HepG2 (cell line): ENCODE results near the gene GH2. TPM values are rescaled to one million over a fixed set of nuclear protein-coding genes. Genes with fewer than 3 reads are reported as not detected.

Experiments
- ATAC-seq: fragments of 200-7000 bp; cut with Tn5 transposase; 3 replicates; pipeline ENCODE4 v1.9.1; 2020; ENCODE audit warnings: mild to moderate bottlenecking, moderate library complexity
- Bru-seq: library from RNA; stranded (reverse); fragments of 400-500 nt; gene quantifications from one replicate; lab custom pipeline; 2021; lab: Mats Ljungman, UMichigan
- BruChase-seq, 2 experiments: library from RNA; stranded (reverse); fragments of 400-500 nt; gene quantifications; one replicate each; lab custom pipeline; 2021; lab: Mats Ljungman, UMichigan
- BruUV-seq: library from RNA; stranded (reverse); fragments of 400-500 nt; replicated peaks from 2 replicates; lab custom pipeline; 2021; lab: Mats Ljungman, UMichigan
- CTCF ChIA-PET: fragments of 300-600 bp; formaldehyde crosslinking; extraction: SDS; loops from one replicate; lab custom pipeline; 2021; ENCODE audit warnings: low total read pairs, inconsistent platforms, low intra/inter-chr PET ratio; lab: Yijun Ruan, JAX
- POLR2A ChIA-PET: fragments of 350-600 bp; sonication (Branson Sonifier 250); formaldehyde crosslinking; loops from one replicate; lab custom pipeline; 2020; ENCODE audit warnings: antibody characterized with exemption, inconsistent platforms; lab: Yijun Ruan, JAX
- DNase-seq: peaks from one replicate; pipeline ENCODE4 v3.0.0-alpha.2; 2015; ENCODE audit warnings: low spot score
- FAIRE-seq: peaks from 3 replicates; lab custom pipeline; 2011; peaks lifted over from hg19 to GRCh38; lab: Jason Lieb, UNC
- H2AFZ ChIP-seq: one replicate; pipeline ENCODE4 v1.6.1; 2011; ENCODE audit warnings: low read length, inconsistent platforms
- H3K27ac ChIP-seq: fragments of 300-600 bp; 3 replicates; pipeline ENCODE4 v1.8.0; 2011; ENCODE audit warnings: mixed run types, mild to moderate bottlenecking, mixed read lengths, low read length, inconsistent platforms; ENCODE audit not compliant: insufficient read depth; ENCODE audit errors: extremely low read length
- H3K27me3 ChIP-seq, 2 experiments: fragments of 200-600 bp in 1 of 2; 2 replicates in 1 of 2; 3 replicates in 1 of 2; pipeline versions ENCODE4 v1.6.0 to v1.8.0; 2011; ENCODE audit warnings: low read length in 2 of 2, mild to moderate bottlenecking in 2 of 2, moderate library complexity in 2 of 2, inconsistent platforms in 1 of 2; ENCODE audit not compliant: insufficient read depth in 2 of 2, control insufficient read depth in 1 of 2
- H3K36me3 ChIP-seq, 2 experiments: fragments of 200-600 bp in 1 of 2; replicated peaks in 1 of 2; 2 replicates in 1 of 2; 3 replicates in 1 of 2; pipeline versions ENCODE4 v1.5.1 to v1.8.0; 2011; ENCODE audit warnings: low read length in 2 of 2, inconsistent platforms in 1 of 2; ENCODE audit not compliant: insufficient read depth in 2 of 2, control insufficient read depth in 1 of 2
- H3K4me1 ChIP-seq: 2 replicates; pipeline ENCODE4 v1.5.1; 2012; ENCODE audit warnings: low read length, inconsistent platforms; ENCODE audit not compliant: insufficient read depth
- H3K4me2 ChIP-seq: 2 replicates; pipeline ENCODE4 v1.6.0; 2011; ENCODE audit warnings: low read depth, low read length, inconsistent platforms
- H3K4me3 ChIP-seq, 3 experiments: fragments of 200-600 bp in 1 of 3; sonication (generic), shearing (Covaris generic) in 1 of 3; replicated peaks in 1 of 3; 2 replicates each; pipeline ENCODE4 v1.5.1; 2011 to 2016; ENCODE audit warnings: low read length in 3 of 3, inconsistent platforms in 2 of 3, low read depth in 2 of 3, mild to moderate bottlenecking in 2 of 3, control low read depth in 1 of 3, mixed read lengths in 1 of 3; ENCODE audit not compliant: insufficient read depth in 1 of 3
- H3K79me2 ChIP-seq: one replicate; pipeline ENCODE4 v1.6.1; 2011; ENCODE audit warnings: low read length, inconsistent platforms; ENCODE audit not compliant: insufficient read depth
- H3K9ac ChIP-seq: 2 replicates; pipeline ENCODE4 v1.6.0; 2011; ENCODE audit warnings: mild to moderate bottlenecking, low read depth, low read length, inconsistent platforms; ENCODE audit not compliant: insufficient read depth
- H3K9me3 ChIP-seq: 2 replicates; pipeline ENCODE4 v1.5.1; 2012; ENCODE audit warnings: mild to moderate bottlenecking, low read length
- H4K20me1 ChIP-seq: 2 replicates; pipeline ENCODE4 v1.6.0; 2011; ENCODE audit warnings: inconsistent platforms, mild to moderate bottlenecking, low read length, moderate library complexity; ENCODE audit not compliant: insufficient read depth
- CREB1 ChIP-seq, 2 experiments: fragments of 450-650 bp in 1 of 2; IDR thresholded peaks; 2 replicates each; pipeline ENCODE4 v1.6.1; 2016 to 2017; ENCODE audit warnings: control low read depth in 1 of 2, mild to moderate bottlenecking in 1 of 2, missing compliant biosample characterization in 1 of 2, missing genetic modification characterization in 1 of 2
- CTCF ChIP-seq: sonication (generic); formaldehyde crosslinking; IDR thresholded peaks from 2 replicates; pipeline ENCODE4 v1.5.0; 2020; ENCODE audit warnings: mild to moderate bottlenecking, missing genetic modification reagents, moderate library complexity
- HMGA1 ChIP-seq: sonication (generic); formaldehyde crosslinking; conservative IDR thresholded peaks from 2 replicates; pipeline ENCODE4 v1.4.0; 2020; ENCODE audit warnings: missing genetic modification reagents
- NR2F6 ChIP-seq, 2 experiments: IDR thresholded peaks; 2 replicates each; pipeline ENCODE4 v1.6.1; 2016; ENCODE audit warnings: antibody characterized with exemption in 1 of 2, mild to moderate bottlenecking in 1 of 2
- WGBS: methylation state at CpG from one replicate; pipeline ENCODE4 v1.1.6; 2017; ENCODE audit warnings: low lambda C conversion rate; 5-methylcytosine and 5-hydroxymethylcytosine counted together
- in situ Hi-C: cut with HindIII; loops from 2 replicates; pipeline ENCODE4 v1.10.0; 2017; ENCODE audit warnings: low pct_unique_long_range_greater_than_20kb; ENCODE audit not compliant: extremely low pct_ligation_motif_present
- intact Hi-C: fragments of 100-400 bp; cut with micrococcal nuclease; formaldehyde crosslinking; loops from one replicate; pipeline ENCODE4 v1.10.0; 2022; ENCODE audit not compliant: unreplicated experiment
- long read RNA-seq, 2 experiments: library from RNA in 1 of 2; library from polyadenylated mRNA in 1 of 2; stranded (forward) in 1 of 2; unstranded in 1 of 2; transcript quantifications; one replicate each; pipeline ENCODE4 v2.0.0, GENCODE V29; 2019 to 2022
- polyA minus RNA-seq, 3 experiments: library from RNA; depleted of rRNA, polyadenylated mRNA; stranded (reverse); fragments of >200 nt; gene quantifications; 2 replicates each; pipeline ENCODE4 v1.2.3, GENCODE V29; 2011; ENCODE audit warnings: low replicate concordance in 1 of 3
- polyA plus RNA-seq, 8 experiments: library from polyadenylated mRNA; depleted of rRNA in 3 of 8; stranded (reverse) in 7 of 8; unstranded in 1 of 8; fragments of >200 nt; fragmentation: Illumina TruSeq in 4 of 8; extraction: Trizol in 4 of 8; gene quantifications; 2 replicates each; pipeline versions ENCODE4 v1.2.1 to v1.2.3, GENCODE V29; 2011 to 2016; ENCODE audit warnings: low read depth in 4 of 8, missing spikeins in 1 of 8, mixed read lengths in 1 of 8; ENCODE audit not compliant: insufficient read depth in 1 of 8
- total RNA-seq, 5 experiments: library from RNA; depleted of rRNA; stranded (reverse); fragments of >200 nt; fragmentation: Illumina TruSeq; extraction: Trizol; gene quantifications; 2 replicates each; pipeline ENCODE4 v1.2.3, GENCODE V29; 2016; ENCODE audit warnings: low read depth in 1 of 5

GH2 gene
- total RNA-seq (2016; rRNA removed; fragmentation: Illumina TruSeq; extraction: Trizol) (not detected in 2 replicates), polyA plus RNA-seq (2011; rRNA removed) (not detected in 2 replicates), polyA minus RNA-seq (2011; rRNA and poly(A)+ RNA removed; ENCODE audit: low replicate concordance) (not detected in 2 replicates), Bru-seq, nascent RNA (not detected), BruChase-seq, experiment 1, labeled RNA remaining after a 6-hour chase (not detected), BruChase-seq, experiment 2, labeled RNA remaining after a 2-hour chase (not detected)
- not detected in 2 replicates for total RNA-seq (2016; cell fraction: cytosol; rRNA removed; fragmentation: Illumina TruSeq; extraction: Trizol; ENCODE audit: low read depth)
- not detected in 2 replicates for total RNA-seq (2016; cell fraction: insoluble cytoplasmic fraction; rRNA removed; fragmentation: Illumina TruSeq; extraction: Trizol)
- total RNA-seq (2016; cell fraction: membrane; rRNA removed; fragmentation: Illumina TruSeq; extraction: Trizol) = not detected in 2 replicates
- total RNA-seq (2016; cell fraction: nucleus; rRNA removed; fragmentation: Illumina TruSeq; extraction: Trizol) = not detected in 2 replicates
- polyA plus RNA-seq (2011; cell fraction: cytosol; rRNA removed) = not detected in 2 replicates
- polyA plus RNA-seq (2011; cell fraction: nucleus; rRNA removed) = not detected in 2 replicates
- polyA plus RNA-seq (2012) = not detected in 2 replicates
- not detected in 2 replicates for polyA plus RNA-seq (2016; cell fraction: cytosol; fragmentation: Illumina TruSeq; extraction: Trizol; ENCODE audit: low read depth)
- polyA plus RNA-seq (2016; cell fraction: insoluble cytoplasmic fraction; fragmentation: Illumina TruSeq; extraction: Trizol; ENCODE audit: low read depth) = not detected in 2 replicates
- not detected in 2 replicates for polyA plus RNA-seq (2016; cell fraction: membrane; fragmentation: Illumina TruSeq; extraction: Trizol; ENCODE audit: low read depth)
- not detected in 2 replicates for polyA plus RNA-seq (2016; cell fraction: nucleus; fragmentation: Illumina TruSeq; extraction: Trizol; ENCODE audit: insufficient read depth, low read depth)
- polyA minus RNA-seq (2011; cell fraction: cytosol; rRNA and poly(A)+ RNA removed) = not detected in 2 replicates
- not detected in 2 replicates for polyA minus RNA-seq (2011; cell fraction: nucleus; rRNA and poly(A)+ RNA removed)
- long read RNA-seq, experiment 1 = 0 reads
- long read RNA-seq, experiment 2 = 0 reads

GRCh38 chr17:63881935-63882601 lies at the start of gene GH2:
Gene GH2 (minus strand): TSS chr17:63881944. CDS start chr17:63881801, 143 bp downstream.
- WGBS = 31% methylated on average over 10 of the region's 15 CpGs
- Histone ChIP-seq H3K27ac (no peak within 1 kb of the TSS), H2AFZ (no peak within 1 kb of the TSS), H3K4me2 (peak within 1 kb of the TSS; percentile 50), H3K4me1 (peaks cover 9% of the 10 kb centered on the region; the same call in 1 of the 2 replicates), H3K79me2 (no peaks in the 10 kb centered on the region), H3K36me3 (no peaks in the 10 kb centered on the region), H4K20me1 (no peaks in the 10 kb centered on the region), H3K9me3 (no peaks in the 10 kb centered on the region), H3K9ac (no peak within 1 kb of the TSS), H3K27me3 (peaks cover under 1 to 1% of the 10 kb centered on the region in 2 experiments; a peak in 4 of 5 replicates), H3K4me3 (no peak within 1 kb of the TSS)
- FAIRE-seq (no peak), DNase-seq (peak; percentile 29), ATAC-seq (peak; percentile 88)
- intact Hi-C loops (no loop called here), in situ Hi-C loops (no loop called here)
- CTCF ChIA-PET = interaction anchor here (1.3 kb wide), 1 partner anchor 16 kb away, joined by 4 read pairs; no protein-coding TSS in a partner anchor
- no peak for TF ChIP-seq CREB1 (IDR thresholded peaks at IDR 0.05)
- no peak for TF ChIP-seq CREB1 (CRISPR knock-in tag; IDR thresholded peaks at IDR 0.05)
- TF ChIP-seq HMGA1 (CRISPR knock-in tag) = no peak
- TF ChIP-seq CTCF (CRISPR knock-in tag) = peak; percentile 60
- no peak for TF ChIP-seq NR2F6 (IDR thresholded peaks at IDR 0.05)
- no peak for TF ChIP-seq NR2F6 (CRISPR knock-in tag; IDR thresholded peaks at IDR 0.05)
- POLR2A ChIA-PET = no interaction called here
- BruUV-seq = no TSS peak
